KOPT-K1 (cell line): Measurements from ENCODE around the gene CYP11A1.

Source experiments
- H3K27ac ChIP-seq: fragments of 200-600 bp; sonication (generic); 2 replicates; pipeline ENCODE4 v1.5.1; 2016; ENCODE audit warnings: antibody characterized with exemption, mild to moderate bottlenecking, low read depth, low read length; ENCODE audit not compliant: poor library complexity, severe bottlenecking
- H3K36me3 ChIP-seq: fragments of 200-600 bp; sonication (generic); 2 replicates; pipeline ENCODE4 v1.5.1; 2017; ENCODE audit warnings: antibody characterized with exemption, mild to moderate bottlenecking, low read length, moderate library complexity; ENCODE audit not compliant: insufficient read depth
- H3K9me3 ChIP-seq: fragments of 200-600 bp; sonication (generic); 2 replicates; pipeline ENCODE4 v1.5.1; 2017; ENCODE audit warnings: antibody characterized with exemption, low read length, mild to moderate bottlenecking; ENCODE audit not compliant: insufficient read depth, poor library complexity, severe bottlenecking

Gene CYP11A1

DNA sequence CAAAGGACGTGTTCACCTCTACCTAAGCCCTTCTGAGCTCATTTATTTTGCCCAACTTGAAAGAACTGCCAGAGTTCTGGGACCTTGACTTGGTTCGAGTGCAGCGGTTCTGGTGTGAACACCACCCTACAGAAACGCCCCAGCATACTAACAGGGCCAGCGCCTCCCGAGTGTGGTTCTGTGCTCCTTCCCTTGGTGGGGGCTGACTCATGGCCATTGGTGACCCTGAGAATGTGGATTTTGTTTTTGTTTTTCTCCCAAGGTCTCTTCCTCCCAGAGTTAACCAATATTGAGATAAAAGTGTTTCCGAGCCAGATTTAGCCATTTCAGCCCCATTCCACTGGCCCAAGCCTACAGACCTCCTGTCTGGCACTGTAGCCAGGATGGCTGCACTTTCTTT lies 38.4 kb upstream of the CYP11A1 start:
- peaks cover 32% of the 10 kb centered on the region for H3K36me3 ChIP-seq
- H3K27ac ChIP-seq, result peak overlapping the region; percentile 35
- no peaks in the 10 kb centered on the region for H3K9me3 ChIP-seq

DNA sequence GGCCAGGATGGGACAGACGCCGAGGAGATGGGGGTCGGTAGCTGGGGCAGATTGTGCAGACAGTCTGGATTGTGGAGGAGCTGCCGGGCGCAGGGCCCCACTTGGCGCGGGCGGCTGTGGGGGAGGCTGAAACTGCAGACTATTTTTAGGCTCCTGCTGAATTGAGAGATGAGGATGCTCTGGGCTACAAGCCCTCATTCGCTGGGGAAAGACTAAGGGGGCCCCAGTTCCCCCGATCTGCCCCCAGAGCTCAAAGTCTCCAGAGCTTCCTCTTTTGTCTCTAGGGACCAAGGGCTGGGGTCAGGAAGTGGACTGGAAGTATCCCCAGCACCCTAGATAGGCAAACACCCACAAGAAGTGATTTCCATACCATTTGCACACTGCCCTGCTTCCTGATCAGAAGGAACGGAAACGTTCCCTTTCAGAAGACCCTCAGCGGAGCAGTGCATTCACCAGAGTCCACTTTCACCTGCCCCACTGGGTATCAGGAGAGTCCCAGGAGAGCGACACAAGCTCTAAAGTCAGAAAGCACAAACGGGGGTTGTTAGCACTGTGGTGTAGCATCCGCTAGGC lies 36.6 kb upstream of the CYP11A1 start:
- Histone ChIP-seq H3K36me3 (peaks cover 19% of the 10 kb centered on the region; the same call in 1 of the 2 replicates), H3K9me3 (no peaks in the 10 kb centered on the region), H3K27ac (peak overlapping the region; percentile 99)

DNA sequence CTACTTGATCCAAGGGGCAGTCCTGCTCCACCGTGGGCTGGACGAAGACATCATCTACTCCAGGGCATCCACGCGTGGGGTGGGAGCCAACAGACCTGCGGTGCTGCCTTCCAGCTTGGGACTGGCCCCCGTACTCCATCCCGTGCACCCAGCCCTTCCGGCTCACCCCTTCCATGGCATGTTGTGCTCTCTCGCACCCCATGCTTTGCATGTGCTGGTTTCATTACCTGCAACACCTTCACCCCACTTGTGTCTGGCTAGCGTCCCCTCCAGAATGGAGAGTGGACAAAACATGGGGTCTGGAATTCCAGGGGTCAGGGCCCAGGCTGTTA lies 36.1 kb upstream of the CYP11A1 start:
- peak overlapping the region; percentile 99 for H3K27ac ChIP-seq
- no peaks in the 10 kb centered on the region for H3K9me3 ChIP-seq
- peaks cover 14% of the 10 kb centered on the region; the same call in 1 of the 2 replicates for H3K36me3 ChIP-seq

DNA sequence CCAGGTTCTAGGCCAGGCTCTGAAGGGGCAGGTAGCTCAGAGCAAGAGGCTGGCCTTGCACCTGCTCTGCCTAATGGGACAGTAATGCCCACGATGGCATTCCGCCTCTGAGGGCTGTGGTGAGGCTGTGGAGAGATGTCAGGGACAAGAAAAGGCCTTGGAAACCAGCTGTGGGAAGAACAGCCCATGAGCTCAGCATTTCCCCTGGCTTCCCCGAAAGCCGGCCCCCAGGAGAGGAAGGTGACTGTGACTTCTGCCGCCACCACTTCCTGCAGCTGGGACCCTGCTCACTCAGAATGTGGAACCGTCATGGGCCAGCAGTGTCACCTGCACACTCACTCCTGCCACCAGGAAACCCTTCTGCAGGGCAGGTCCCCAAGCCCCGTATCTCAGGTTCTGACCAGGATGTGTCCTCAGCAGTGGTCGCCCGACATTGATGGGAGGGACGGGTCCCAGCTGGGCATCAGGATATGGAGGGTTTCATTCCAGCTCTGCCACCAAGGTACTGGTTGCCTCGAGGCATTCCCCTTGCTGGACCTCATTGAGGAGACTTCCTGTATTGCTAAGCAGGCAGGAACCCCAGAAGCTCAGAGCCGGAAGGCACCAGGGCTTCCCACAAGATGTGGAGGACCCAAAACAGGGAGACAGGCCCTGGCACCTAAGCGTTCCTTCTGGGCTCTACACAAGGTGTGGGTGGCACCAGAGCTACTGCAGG lies 35.6 kb upstream of the CYP11A1 start:
- Histone ChIP-seq H3K9me3 (no peaks in the 10 kb centered on the region), H3K36me3 (peaks cover 11% of the 10 kb centered on the region; the same call in 1 of the 2 replicates), H3K27ac (peak overlapping the region; percentile 99)

DNA sequence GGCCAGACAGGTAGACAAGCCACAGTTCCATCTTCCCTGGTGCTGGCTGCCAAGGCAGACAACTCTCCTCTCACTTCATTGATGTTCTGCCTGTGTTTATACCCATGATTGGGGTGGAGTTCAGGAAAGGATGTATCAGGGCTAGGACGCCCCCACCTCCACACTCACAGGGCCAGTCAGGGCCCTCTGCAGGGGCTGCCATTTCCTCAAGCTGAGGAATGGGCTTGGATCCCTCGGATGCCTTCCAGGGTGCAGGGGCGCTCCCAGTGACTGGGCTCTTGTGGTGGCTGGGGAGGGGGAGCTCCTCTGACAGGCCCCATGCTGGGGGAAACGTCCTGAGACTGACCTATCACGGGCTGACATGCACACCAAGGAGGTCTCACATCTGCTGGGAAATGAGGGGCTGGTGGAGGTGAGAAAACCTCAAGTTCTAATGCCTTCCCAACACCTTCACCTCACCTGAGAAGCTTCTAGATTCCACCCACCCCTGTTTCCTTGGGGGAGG lies 34.9 kb upstream of the CYP11A1 start:
- Histone ChIP-seq H3K36me3 (0 out of 2 replicates have a peak, but pooled peaks cover 6% of the 10 kb centered on the region), H3K27ac (peak overlapping the region; percentile 99), H3K9me3 (no peaks in the 10 kb centered on the region)

DNA sequence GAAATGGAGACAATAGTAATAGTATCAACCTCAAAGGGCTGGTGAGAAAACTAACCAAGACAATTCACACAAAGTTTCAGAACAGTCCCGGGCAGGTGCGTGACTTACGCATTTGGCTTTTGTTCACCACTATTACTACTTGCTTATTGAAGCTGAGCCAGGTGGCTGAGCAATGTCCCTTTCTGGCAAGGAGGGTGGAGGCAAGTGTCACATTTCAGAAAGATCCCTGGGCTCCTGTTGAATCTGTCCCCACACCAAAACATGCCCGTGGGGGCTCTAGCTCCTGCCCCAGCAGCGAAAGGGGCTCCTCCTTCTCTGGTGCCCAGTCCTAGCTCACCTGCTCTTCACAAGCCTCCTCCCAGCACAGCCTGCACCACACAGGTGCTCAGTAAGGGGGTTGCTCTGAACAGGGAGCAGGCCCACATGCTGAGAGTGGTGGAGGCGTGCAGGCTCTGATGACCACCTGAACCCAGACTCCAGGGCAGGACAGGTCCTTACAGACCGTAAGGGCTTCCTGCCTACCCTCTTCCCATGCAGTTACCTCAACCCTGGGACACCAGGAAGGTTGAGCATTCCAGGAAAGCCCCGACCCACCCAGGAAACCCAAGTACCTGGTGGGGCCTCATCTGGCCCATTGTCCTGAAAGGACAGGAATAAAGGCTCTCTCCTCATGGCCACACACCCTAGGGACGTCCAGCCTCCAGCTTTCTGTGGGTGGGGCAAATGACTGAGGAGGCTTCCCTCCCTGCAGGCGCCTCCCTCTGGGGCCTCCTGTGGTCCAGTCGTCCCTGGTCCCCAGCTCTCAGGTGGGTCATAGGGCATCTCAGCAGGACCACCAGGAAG lies 33.7 kb upstream of the CYP11A1 start:
- Histone ChIP-seq H3K9me3 (no peaks in the 10 kb centered on the region), H3K36me3 (no peaks in the 10 kb centered on the region), H3K27ac (peak overlapping the region; percentile 99)

DNA sequence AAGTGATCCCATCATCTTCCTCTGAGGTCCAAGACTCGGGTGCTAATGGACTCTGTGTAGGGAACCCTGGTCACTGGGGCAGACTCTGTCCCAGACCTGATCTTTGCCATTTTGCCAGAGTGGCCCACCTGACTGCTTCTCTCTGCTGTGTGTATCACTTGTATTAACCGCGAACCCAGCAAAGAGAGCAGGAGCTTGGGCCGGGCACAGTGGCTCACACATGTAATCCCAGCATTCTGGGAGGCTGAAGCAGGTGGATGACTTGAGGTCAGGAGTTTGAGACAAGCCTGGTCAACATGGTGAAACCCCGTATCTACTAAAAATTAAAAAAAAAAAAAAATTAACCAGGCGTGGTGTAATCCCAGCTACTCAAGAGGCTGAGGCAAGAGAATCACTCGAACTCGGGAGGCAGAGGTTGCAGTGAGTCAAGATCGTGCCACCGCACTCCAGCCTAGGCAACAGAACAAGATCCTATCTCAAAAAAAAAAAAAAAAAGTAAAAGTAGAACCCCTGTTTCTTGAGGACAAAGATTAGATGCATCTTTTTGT lies 32.9 kb upstream of the CYP11A1 start:
- Histone ChIP-seq H3K36me3 (no peaks in the 10 kb centered on the region), H3K27ac (peak overlapping the region; percentile 99), H3K9me3 (no peaks in the 10 kb centered on the region)

DNA sequence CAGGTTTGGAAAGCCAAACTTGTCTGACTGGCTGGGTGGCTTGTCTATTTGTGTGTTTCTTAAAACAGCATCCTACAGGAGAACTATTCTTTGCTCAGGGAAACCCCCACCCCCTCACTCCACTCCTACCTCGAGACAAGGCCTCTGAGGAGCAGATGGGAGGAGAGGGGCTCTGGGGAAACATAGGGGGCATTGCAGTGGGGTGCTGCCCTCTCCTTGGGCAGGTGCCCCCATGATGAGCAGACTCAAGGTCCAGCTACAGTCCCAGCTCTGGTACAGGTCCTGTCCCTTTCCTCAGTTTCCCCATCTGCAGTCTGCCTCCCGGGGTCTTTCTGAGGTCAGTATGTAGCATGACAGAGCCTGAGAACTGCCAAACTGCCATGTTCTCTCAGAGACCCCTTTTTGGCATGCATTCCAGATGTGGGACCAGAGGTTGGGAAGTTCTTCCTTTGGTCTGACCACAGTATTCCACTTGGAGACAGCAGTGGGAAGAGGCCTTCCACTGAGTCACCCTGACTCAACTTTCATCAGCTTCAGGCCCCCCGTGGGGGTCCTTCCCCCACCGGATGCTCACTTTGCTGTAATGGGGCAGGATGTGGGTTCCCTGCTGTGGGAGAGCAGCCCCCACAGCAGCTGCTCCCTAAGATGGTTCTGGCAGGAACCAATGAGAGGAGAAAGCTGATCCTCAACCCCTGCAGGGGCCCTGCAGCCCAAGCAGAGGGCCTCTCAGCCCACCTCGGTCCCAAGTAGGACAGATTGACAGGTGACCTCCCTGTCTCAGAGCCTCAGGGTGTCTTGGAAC lies 32.3 kb upstream of the CYP11A1 start:
- Histone ChIP-seq H3K36me3 (no peaks in the 10 kb centered on the region), H3K9me3 (no peaks in the 10 kb centered on the region), H3K27ac (peak overlapping the region; percentile 99)

DNA sequence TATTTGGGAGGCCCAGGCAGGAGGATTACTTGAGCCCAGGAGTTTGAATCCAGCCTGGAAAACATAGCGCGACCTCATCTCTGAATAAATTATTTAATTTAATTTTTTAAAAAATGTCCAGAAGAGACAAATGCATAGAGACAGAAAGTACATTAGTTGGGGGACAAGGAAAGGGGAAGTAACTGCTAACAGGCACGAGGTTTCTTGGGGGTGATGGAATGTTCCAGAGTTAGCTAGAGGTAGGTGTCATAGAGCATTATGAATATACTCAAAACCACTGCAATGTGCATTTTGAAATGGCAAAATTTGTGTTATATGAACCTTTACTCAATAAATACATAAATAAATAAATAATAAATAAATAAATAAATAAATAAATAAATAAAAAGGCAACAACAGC lies 31.7 kb upstream of the CYP11A1 start:
- Histone ChIP-seq H3K27ac (peak overlapping the region; percentile 99), H3K36me3 (no peaks in the 10 kb centered on the region), H3K9me3 (no peaks in the 10 kb centered on the region)

DNA sequence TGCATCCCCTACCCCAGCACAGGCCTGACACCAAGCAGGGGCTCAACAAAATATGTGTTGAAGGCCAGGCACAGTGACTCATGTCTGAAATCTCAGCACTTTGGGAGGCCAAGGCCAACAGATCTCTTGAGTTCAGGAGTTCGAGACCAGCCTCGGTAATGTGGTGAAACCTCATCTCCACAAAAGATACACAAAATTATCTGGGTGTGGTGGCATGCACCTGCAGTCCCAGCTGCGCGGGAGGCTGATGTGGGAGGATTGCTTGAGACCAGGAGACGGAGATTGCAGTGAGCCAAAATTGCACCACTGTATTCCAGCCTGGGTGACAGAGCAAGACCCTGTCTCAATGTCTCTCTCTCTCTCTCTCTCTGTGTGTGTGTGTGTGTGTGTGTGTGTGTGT lies 30.7 kb upstream of the CYP11A1 start:
- peak overlapping the region; percentile 99 for H3K27ac ChIP-seq
- H3K9me3 ChIP-seq, result no peaks in the 10 kb centered on the region
- H3K36me3 ChIP-seq, result no peaks in the 10 kb centered on the region

DNA sequence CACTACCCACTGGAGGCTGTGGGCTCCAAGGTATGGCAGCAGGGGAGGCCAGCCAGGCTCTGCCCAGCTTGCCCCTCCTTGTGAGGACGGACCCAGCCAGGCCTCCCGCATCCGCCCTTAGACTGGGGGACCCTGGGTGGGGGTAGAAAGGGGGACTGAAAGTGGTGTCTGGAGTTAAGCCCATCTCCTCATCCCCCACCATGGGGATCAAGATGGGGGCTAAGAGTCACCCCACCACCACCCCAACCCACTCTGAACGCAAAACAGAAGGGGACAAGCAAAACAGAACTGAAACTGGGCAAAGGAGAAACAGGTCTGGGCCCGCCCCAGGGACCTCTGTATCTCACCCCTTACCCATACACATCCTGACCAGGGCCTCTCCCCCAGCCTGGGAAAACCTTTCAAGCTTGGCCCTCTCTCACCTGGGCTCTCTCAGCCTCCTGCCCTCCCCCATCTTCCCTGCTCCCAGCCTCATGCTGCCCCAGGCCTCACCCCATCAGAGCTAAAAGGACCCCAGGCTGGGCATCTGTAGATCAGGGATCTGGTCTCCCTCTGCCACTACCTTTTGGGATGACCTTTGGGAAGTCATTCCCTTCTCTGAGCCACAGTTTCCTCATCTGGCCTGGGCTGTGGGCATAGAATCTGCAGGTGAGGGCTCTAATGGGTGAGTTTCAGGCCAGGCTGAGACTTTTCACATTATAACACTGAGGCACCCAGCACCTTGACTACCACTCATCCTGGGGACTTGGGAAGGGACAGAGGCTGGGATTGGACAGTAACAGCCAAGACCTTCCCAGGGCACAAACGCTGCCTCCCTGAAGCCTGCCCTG lies 30.0 kb upstream of the CYP11A1 start:
- Histone ChIP-seq H3K9me3 (no peaks in the 10 kb centered on the region), H3K36me3 (no peaks in the 10 kb centered on the region), H3K27ac (peak overlapping the region; percentile 99)

DNA sequence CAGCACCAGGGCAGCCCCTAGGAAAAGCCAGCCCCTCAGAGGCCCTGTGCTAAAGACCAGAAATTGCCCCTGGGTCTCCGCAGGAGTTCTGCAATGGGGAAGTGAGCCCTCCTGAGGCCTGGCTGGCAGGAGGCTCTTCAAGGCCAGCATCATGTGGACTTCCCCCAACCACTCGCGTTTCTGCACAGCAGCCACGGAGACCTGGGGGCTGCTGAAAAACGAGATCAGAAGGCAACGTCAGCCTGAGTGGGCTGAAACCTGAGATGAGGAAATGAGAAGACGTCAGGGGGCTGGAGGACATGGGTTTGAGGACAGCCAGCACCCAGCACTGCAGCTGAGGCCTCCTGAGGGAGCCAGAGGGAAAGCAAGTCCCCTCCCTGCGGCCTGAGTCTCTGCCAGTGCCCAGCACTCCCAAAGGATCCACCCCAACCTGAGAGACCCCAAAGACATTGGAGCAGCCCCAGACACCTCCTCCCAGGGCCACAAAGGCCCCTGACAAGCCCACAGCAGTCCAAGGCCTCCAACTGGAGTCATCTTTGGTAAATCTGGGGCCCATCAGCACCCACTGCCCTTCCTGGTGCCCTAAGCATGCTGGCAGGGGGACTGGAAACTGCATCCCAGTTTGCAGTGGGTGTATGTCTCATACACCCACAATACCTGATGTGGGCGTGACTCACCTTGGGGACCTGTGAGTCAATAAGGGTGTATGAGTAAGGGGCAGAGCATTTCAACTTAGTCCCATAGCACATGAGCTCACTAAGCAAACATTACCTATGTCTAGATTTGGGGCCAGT lies 29.2 kb upstream of the CYP11A1 start:
- Histone ChIP-seq H3K36me3 (no peaks in the 10 kb centered on the region), H3K27ac (peak overlapping the region; percentile 99), H3K9me3 (no peaks in the 10 kb centered on the region)

DNA sequence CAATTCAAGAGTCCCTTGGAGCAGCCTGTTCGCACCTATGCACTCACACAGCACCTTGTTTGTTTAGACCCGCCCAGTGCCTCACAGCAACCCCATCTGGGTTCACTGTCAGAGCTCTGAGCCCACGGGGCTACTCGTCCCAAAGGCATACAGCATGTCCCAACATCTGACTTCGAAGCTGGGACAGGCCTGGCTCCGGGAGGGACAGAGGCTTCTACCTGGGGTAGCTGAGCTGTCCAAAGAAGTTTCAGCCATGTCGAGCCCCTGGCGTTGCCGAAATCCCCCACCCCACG lies 28.6 kb upstream of the CYP11A1 start:
- H3K36me3 ChIP-seq, result no peaks in the 10 kb centered on the region
- H3K27ac ChIP-seq, result peak overlapping the region; percentile 99
- H3K9me3 ChIP-seq, result no peaks in the 10 kb centered on the region
